K562 (cell line): Measurements from ENCODE around the gene KASH5. TPM values are rescaled to one million over a fixed set of nuclear protein-coding genes. Genes with fewer than 3 reads are reported as not detected.

ENCODE experiments used
- CREM ChIP-seq: IDR thresholded peaks from 2 replicates; pipeline ENCODE4 v1.6.1; 2014; ENCODE audit warnings: antibody characterized with exemption, low read depth
- ETV5 ChIP-seq: sonication (generic); formaldehyde crosslinking; IDR thresholded peaks from 2 replicates; pipeline ENCODE4 v1.4.0; 2020; ENCODE audit warnings: low read depth, mild to moderate bottlenecking, missing genetic modification reagents
- HMG20B ChIP-seq: fragments of 250-450 bp; sonication (Bioruptor Pico); IDR thresholded peaks from 2 replicates; pipeline ENCODE4 v1.5.0; 2021; ENCODE audit warnings: mild to moderate bottlenecking
- HNRNPLL ChIP-seq: fragments of 200-400 bp; formaldehyde crosslinking; IDR thresholded peaks from 2 replicates; pipeline ENCODE4 v1.6.1; 2017; ENCODE audit warnings: low read length, low read depth, mild to moderate bottlenecking; ENCODE audit not compliant: poor library complexity, severe bottlenecking
- JUND ChIP-seq, 2 experiments: IDR thresholded peaks; 2 replicates in 1 of 2; 3 replicates in 1 of 2; pipeline ENCODE4 v1.6.1; 2011; ENCODE audit warnings: borderline replicate concordance in 2 of 2, low read depth in 2 of 2, low read length in 2 of 2, improper control_type of control experiment in 1 of 2, missing biosample characterization in 1 of 2, missing genetic modification characterization in 1 of 2, missing genetic modification reagents in 1 of 2
- KDM5B ChIP-seq: fragments of 200-600 bp; sonication (generic); IDR thresholded peaks from 2 replicates; pipeline ENCODE4 v1.6.1; 2012; ENCODE audit warnings: low read depth, mild to moderate bottlenecking, moderate library complexity, low read length, control low read depth, inconsistent platforms; ENCODE audit not compliant: insufficient replicate concordance
- MAFK ChIP-seq: IDR thresholded peaks from 2 replicates; pipeline ENCODE4 v1.6.1; 2011; ENCODE audit warnings: low read length, improper control_type of control experiment
- POLR2A ChIP-seq: fragments of 450-650 bp; conservative IDR thresholded peaks from 2 replicates; pipeline ENCODE4 v1.6.1; 2016
- RBBP5 ChIP-seq: fragments of 200-600 bp; sonication (generic); IDR thresholded peaks from 2 replicates; pipeline ENCODE4 v1.6.1; 2012; ENCODE audit warnings: borderline replicate concordance, mild to moderate bottlenecking, low read length, control low read depth, inconsistent platforms; ENCODE audit not compliant: insufficient read depth, poor library complexity, severe bottlenecking
- RUNX1 ChIP-seq: sonication (generic); IDR thresholded peaks from 2 replicates; pipeline ENCODE4 v1.6.1; 2016; ENCODE audit warnings: antibody characterized with exemption, low read depth
- SAP30 ChIP-seq: fragments of 200-600 bp; sonication (generic); IDR thresholded peaks from 2 replicates; pipeline ENCODE4 v1.6.1; 2012; ENCODE audit warnings: borderline replicate concordance, low read depth, mild to moderate bottlenecking, moderate library complexity, low read length, control low read depth, inconsistent platforms; ENCODE audit not compliant: insufficient read depth, poor library complexity, severe bottlenecking
- SIN3B ChIP-seq: fragments of 450-650 bp; IDR thresholded peaks from 2 replicates; pipeline ENCODE4 v1.6.1; 2017; ENCODE audit warnings: low read depth, mild to moderate bottlenecking, moderate library complexity
- YY1 ChIP-seq, 3 experiments: IDR thresholded peaks; 2 replicates each; pipeline ENCODE4 v1.6.1; 2011; ENCODE audit warnings: low read length in 2 of 3, mild to moderate bottlenecking in 2 of 3, moderate library complexity in 2 of 3, borderline replicate concordance in 1 of 3, control low read depth in 1 of 3, low read depth in 1 of 3; ENCODE audit not compliant: insufficient read depth in 3 of 3, insufficient replicate concordance in 2 of 3, control insufficient read depth in 1 of 3, insufficient read length in 1 of 3; ENCODE audit errors: extremely low read depth in 1 of 3
- ZNF316 ChIP-seq: fragments of 450-650 bp; IDR thresholded peaks from 2 replicates; pipeline ENCODE4 v1.6.1; 2016
- polyA plus RNA-seq, 8 experiments: library from polyadenylated mRNA; depleted of rRNA in 4 of 8; stranded (reverse) in 5 of 8; unstranded in 3 of 8; fragments of >200 nt; fragmentation: Nextera tagmentation in 2 of 8; fragmentation: Illumina TruSeq in 1 of 8; extraction: Ambion mirVana in 2 of 8; extraction: Trizol in 1 of 8; gene quantifications; 2 replicates each; pipeline versions ENCODE4 v1.2.1 to v1.2.3, GENCODE V29; 2011 to 2014; ENCODE audit warnings: inconsistent platforms in 1 of 8, missing spikeins in 1 of 8
- total RNA-seq, 7 experiments: library from RNA; depleted of rRNA in 6 of 7; stranded (reverse); fragments of >200 nt in 6 of 7; fragmentation: Illumina TruSeq in 2 of 7; extraction: Trizol in 2 of 7; gene quantifications; 2 replicates each; pipeline versions ENCODE4 v1.2.1 to v1.2.3, GENCODE V29; 2011 to 2021; ENCODE audit warnings: low replicate concordance in 1 of 7
- TF ChIP-seq, protein P1 (sequence below): sonication (generic); formaldehyde crosslinking; IDR thresholded peaks from 2 replicates; pipeline ENCODE4 v1.8.1; 2023; ENCODE audit warnings: mild to moderate bottlenecking, missing genetic modification reagents
- TF ChIP-seq, protein P2 (sequence below): sonication (generic); formaldehyde crosslinking; IDR thresholded peaks from 2 replicates; pipeline ENCODE4 v1.8.0; 2022; ENCODE audit warnings: mild to moderate bottlenecking, missing genetic modification reagents

Gene KASH5
- total and polyA plus RNA-seq, 9 of the 15 experiments (the other 6 are each of a cell fraction or from before 2014, with no cell fraction given): 0.07 to 0.84 (median 0.34) TPM; not detected in 1

DNA sequence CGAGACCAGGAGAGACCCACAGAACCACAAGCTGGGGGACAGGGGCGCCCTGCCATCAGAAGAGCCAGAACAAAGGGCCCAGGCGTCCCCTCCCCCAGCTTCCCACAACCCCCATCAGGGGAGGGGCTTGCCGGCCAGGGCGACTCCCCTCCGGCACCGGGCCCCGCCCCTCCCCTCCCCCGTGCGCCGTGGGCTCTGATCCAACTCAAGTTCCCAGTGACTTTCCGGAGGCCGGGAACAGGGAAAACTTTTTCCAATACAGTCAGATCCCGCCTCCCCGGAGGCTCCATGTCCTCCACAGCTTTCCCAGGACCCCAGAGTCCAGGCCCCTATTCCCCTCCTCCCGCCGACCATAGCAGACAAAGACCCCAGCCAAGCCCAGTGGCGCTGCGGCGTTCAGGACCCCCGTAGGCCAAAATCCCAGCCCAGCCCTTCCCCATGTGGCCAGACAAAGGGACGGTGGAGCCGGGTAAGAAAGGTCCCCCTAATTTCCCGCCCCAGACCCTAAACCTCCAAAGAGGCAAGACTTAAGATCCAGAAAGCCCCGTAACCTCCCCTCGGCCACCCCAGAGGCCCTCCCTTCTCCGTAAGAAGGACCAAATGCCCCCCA is 26.5 kb upstream of the KASH5 start (continued):
- TF ChIP-seq SAP30 (no peak), ZNF316 (no peak), YY1 (IDR thresholded peaks at IDR 0.05; ENCODE audit: borderline replicate concordance in 1 of 3, control insufficient read depth in 1 of 3, extremely low read depth in 1 of 3, insufficient read depth in 3 of 3, insufficient read length in 1 of 3, insufficient replicate concordance in 2 of 3, low read depth in 1 of 3, low read length in 2 of 3) (no peak), KDM5B (no peak), ETV5 (CRISPR knock-in tag) (0 out of 2 replicates have a peak, but pooled peaks have one; percentile 49), RUNX1 (0 out of 2 replicates have a peak, but pooled peaks have one; percentile 42), CREM (no peak), MAFK (no peak), RBBP5 (no peak), JUND (IDR thresholded peaks at IDR 0.05; ENCODE audit: borderline replicate concordance, low read depth, low read length) (peak; percentile 20; the same call in 1 of the 2 replicates), JUND (tag; IDR thresholded peaks at IDR 0.05; ENCODE audit: borderline replicate concordance, low read depth, low read length) (no peak), SIN3B (no peak), HNRNPLL (no peak), POLR2A (0 out of 2 replicates have a peak, but pooled peaks have one; percentile 48), HMG20B (no peak)
- TF ChIP-seq, protein P1, sequence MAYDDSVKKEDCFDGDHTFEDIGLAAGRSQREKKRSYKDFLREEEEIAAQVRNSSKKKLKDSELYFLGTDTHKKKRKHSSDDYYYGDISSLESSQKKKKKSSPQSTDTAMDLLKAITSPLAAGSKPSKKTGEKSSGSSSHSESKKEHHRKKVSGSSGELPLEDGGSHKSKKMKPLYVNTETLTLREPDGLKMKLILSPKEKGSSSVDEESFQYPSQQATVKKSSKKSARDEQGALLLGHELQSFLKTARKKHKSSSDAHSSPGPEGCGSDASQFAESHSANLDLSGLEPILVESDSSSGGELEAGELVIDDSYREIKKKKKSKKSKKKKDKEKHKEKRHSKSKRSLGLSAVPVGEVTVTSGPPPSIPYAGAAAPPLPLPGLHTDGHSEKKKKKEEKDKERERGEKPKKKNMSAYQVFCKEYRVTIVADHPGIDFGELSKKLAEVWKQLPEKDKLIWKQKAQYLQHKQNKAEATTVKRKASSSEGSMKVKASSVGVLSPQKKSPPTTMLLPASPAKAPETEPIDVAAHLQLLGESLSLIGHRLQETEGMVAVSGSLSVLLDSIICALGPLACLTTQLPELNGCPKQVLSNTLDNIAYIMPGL (CRISPR knock-in tag): no peak
- TF ChIP-seq, protein P2, sequence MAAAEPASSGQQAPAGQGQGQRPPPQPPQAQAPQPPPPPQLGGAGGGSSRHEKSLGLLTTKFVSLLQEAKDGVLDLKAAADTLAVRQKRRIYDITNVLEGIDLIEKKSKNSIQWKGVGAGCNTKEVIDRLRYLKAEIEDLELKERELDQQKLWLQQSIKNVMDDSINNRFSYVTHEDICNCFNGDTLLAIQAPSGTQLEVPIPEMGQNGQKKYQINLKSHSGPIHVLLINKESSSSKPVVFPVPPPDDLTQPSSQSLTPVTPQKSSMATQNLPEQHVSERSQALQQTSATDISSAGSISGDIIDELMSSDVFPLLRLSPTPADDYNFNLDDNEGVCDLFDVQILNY (CRISPR knock-in tag): no peak
